ENCODE results near the gene GSS.

Gene GSS

GRCh38 chr20:34992751-34993417 is 37.3 kb upstream of the GSS start:
- no peak for DNase-seq

- DNase-seq: no peak
Observed at GRCh38 chr20:34990661-34991214, 35.1 kb upstream of the GSS start.

- no peak for DNase-seq
Observed at GRCh38 chr20:34990231-34990630, 34.6 kb upstream of the GSS start.

GRCh38 chr20:34989670-34990069 is 34.1 kb upstream of the GSS start:
- no peak for DNase-seq

- DNase-seq: no peak
Observed at GRCh38 chr20:34989118-34989517, 33.5 kb upstream of the GSS start.

GRCh38 chr20:34988191-34988540 is 32.6 kb upstream of the GSS start:
- no peak for DNase-seq

GRCh38 chr20:34987288-34988190 is 31.9 kb upstream of the GSS start:
- DNase-seq: no peak

GRCh38 chr20:34986311-34987287 is 31.0 kb upstream of the GSS start:
- no peak for DNase-seq

GRCh38 chr20:34985461-34986310 is 30.1 kb upstream of the GSS start:
- no peak for DNase-seq

- DNase-seq: no peak
Observed at GRCh38 chr20:34984756-34985261, 29.2 kb upstream of the GSS start.

- DNase-seq: no peak
Observed at GRCh38 chr20:34983995-34984735, 28.6 kb upstream of the GSS start.

- no peak for DNase-seq
Observed at GRCh38 chr20:34983089-34983820, 27.6 kb upstream of the GSS start.

GRCh38 chr20:34982270-34983088 is 26.9 kb upstream of the GSS start:
- no peak for DNase-seq

GRCh38 chr20:34980543-34981233 is 25.1 kb upstream of the GSS start:
- DNase-seq: no peak

- DNase-seq: no peak
Observed at GRCh38 chr20:34979366-34980153, 24.0 kb upstream of the GSS start.

- DNase-seq: no peak
Observed at GRCh38 chr20:34978092-34978744, 22.6 kb upstream of the GSS start.

All from inflammatory macrophage treated with lipopolysaccharide for 4 hours (primary cell).